Fibroblast of upper back skin (primary cell): ENCODE data around the gene SLC44A1.

Experiments
- DNase-seq: peaks from one replicate; pipeline ENCODE4 v3.0.0-alpha.2; 2013

Gene SLC44A1

GRCh38 chr9:105438141-105438806 lies 193.8 kb downstream of the SLC44A1 start:
- DNase-seq, result peak; percentile 46

GRCh38 chr9:105439428-105439827 lies 195.0 kb downstream of the SLC44A1 start:
- DNase-seq, result no peak

- DNase-seq, result no peak
Observed at GRCh38 chr9:105441616-105442160, 197.2 kb downstream of the SLC44A1 start.

GRCh38 chr9:105443121-105443520 lies 198.7 kb downstream of the SLC44A1 start:
- DNase-seq, result no peak

GRCh38 chr9:105444130-105444529 lies 199.7 kb downstream of the SLC44A1 start:
- DNase-seq, result peak; percentile 81

- DNase-seq, result no peak
Observed at GRCh38 chr9:105445203-105445881, 200.9 kb downstream of the SLC44A1 start.

GRCh38 chr9:105447386-105447813 lies 202.9 kb downstream of the SLC44A1 start:
- DNase-seq, result no peak

- peak; percentile 90 for DNase-seq
Observed at GRCh38 chr9:105447814-105448812, 203.7 kb downstream of the SLC44A1 start, which contains the start of gene FSD1L. TSS of gene FSD1L (plus strand) at chr9:105448034. CDS start at chr9:105448221, 187 bp downstream.

- DNase-seq, result peak; percentile 24
Observed at GRCh38 chr9:105449081-105449480, 204.6 kb downstream of the SLC44A1 start.

- no peak for DNase-seq
Observed at GRCh38 chr9:105452185-105452584, 207.7 kb downstream of the SLC44A1 start.

- no peak for DNase-seq
Observed at GRCh38 chr9:105455836-105456475, 211.5 kb downstream of the SLC44A1 start.

- no peak for DNase-seq
Observed at GRCh38 chr9:105457560-105458294, 213.3 kb downstream of the SLC44A1 start.

GRCh38 chr9:105458404-105458803 lies 214.0 kb downstream of the SLC44A1 start:
- DNase-seq, result no peak

GRCh38 chr9:105459336-105459735 lies 214.9 kb downstream of the SLC44A1 start:
- no peak for DNase-seq

- no peak for DNase-seq
Observed at GRCh38 chr9:105466898-105467455, 222.5 kb downstream of the SLC44A1 start.

GRCh38 chr9:105468875-105469274 lies 224.4 kb downstream of the SLC44A1 start:
- DNase-seq, result no peak

GRCh38 chr9:105473221-105473620 lies 228.8 kb downstream of the SLC44A1 start:
- DNase-seq, result no peak

GRCh38 chr9:105475302-105475701 lies 230.9 kb downstream of the SLC44A1 start:
- peak; percentile 69 for DNase-seq

- no peak for DNase-seq
Observed at GRCh38 chr9:105479846-105480245, 235.4 kb downstream of the SLC44A1 start.

GRCh38 chr9:105483618-105484017 lies 239.2 kb downstream of the SLC44A1 start:
- no peak for DNase-seq

GRCh38 chr9:105484226-105484625 lies 239.8 kb downstream of the SLC44A1 start:
- no peak for DNase-seq
